Brain pericyte (primary cell): ENCODE results near the gene C11orf97.
"Not testable (repeated sequence)": the region's sequence is repeated elsewhere in the genome, so short reads cannot be mapped to it uniquely, and the experiment has no call there.

Experiments used
- DNase-seq: peaks from one replicate; pipeline ENCODE4 v3.0.0-alpha.2; 2012; ENCODE audit warnings: low read depth, low spot score

Gene C11orf97

GRCh38 chr11:94511932-94512781 lies at the start of gene C11orf97:
Gene C11orf97, plus strand, starts transcription at chr11:94512461. Its CDS starts 68 bp downstream, at chr11:94512529.
- no peak for DNase-seq

- DNase-seq: no peak
Measured at GRCh38 chr11:94469416-94469815, 42.8 kb upstream of the C11orf97 start.

GRCh38 chr11:94472916-94473799 lies 39.1 kb upstream of the C11orf97 start:
- no peak for DNase-seq

- DNase-seq: no peak
Measured at GRCh38 chr11:94477624-94478023, 34.6 kb upstream of the C11orf97 start.

- DNase-seq: no peak
Measured at GRCh38 chr11:94481342-94481741, 30.9 kb upstream of the C11orf97 start.

- DNase-seq: no peak
Measured at GRCh38 chr11:94486068-94486467, 26.2 kb upstream of the C11orf97 start.

GRCh38 chr11:94493281-94494125 lies 18.8 kb upstream of the C11orf97 start, which contains the start of the genes ANKRD49 and MRE11:
Gene ANKRD49, plus strand, starts transcription at chr11:94493984. Its CDS starts 2,710 bp downstream, at chr11:94496694.
Gene MRE11, minus strand, starts transcription at chr11:94493844. Its CDS starts 1,043 bp downstream, at chr11:94492801.
- DNase-seq: peak; percentile 94

- DNase-seq: no peak
Measured at GRCh38 chr11:94494126-94494680, 18.1 kb upstream of the C11orf97 start.

- DNase-seq: no peak
Measured at GRCh38 chr11:94500181-94500580, 12.1 kb upstream of the C11orf97 start.

GRCh38 chr11:94501522-94501921 lies 10.7 kb upstream of the C11orf97 start:
- no peak for DNase-seq

- DNase-seq: peak; percentile 18
Measured at GRCh38 chr11:94504689-94505293, 7.5 kb upstream of the C11orf97 start.

GRCh38 chr11:94506513-94506912 lies 5.7 kb upstream of the C11orf97 start:
- DNase-seq: not testable (repeated sequence)

- DNase-seq: no peak
Measured at GRCh38 chr11:94507485-94507884, 4.8 kb upstream of the C11orf97 start.

- DNase-seq: no peak
Measured at GRCh38 chr11:94513091-94513490, 830 bp downstream of the C11orf97 start.

- DNase-seq: no peak
Measured at GRCh38 chr11:94515398-94515797, 3.1 kb downstream of the C11orf97 start.

- no peak for DNase-seq
Measured at GRCh38 chr11:94516725-94517124, 4.5 kb downstream of the C11orf97 start.

GRCh38 chr11:94518300-94518699 lies 6.0 kb downstream of the C11orf97 start:
- no peak for DNase-seq

- no peak for DNase-seq
Measured at GRCh38 chr11:94519478-94520084, 7.3 kb downstream of the C11orf97 start.

GRCh38 chr11:94521684-94522083 lies 9.4 kb downstream of the C11orf97 start:
- DNase-seq: no peak

- no peak for DNase-seq
Measured at GRCh38 chr11:94524341-94524740, 12.1 kb downstream of the C11orf97 start.
